Measurements from ENCODE around the gene FAM168A. TPM values are rescaled to one million over a fixed set of nuclear protein-coding genes. Genes with fewer than 3 reads are reported as not detected.
A peak's percentile ranks its signal among the peaks of the same experiment; 100 is the strongest.

FAM168A gene
- total RNA-seq, 2 experiments from 2014 or later: 10.1 to 23.7 TPM

DNA sequence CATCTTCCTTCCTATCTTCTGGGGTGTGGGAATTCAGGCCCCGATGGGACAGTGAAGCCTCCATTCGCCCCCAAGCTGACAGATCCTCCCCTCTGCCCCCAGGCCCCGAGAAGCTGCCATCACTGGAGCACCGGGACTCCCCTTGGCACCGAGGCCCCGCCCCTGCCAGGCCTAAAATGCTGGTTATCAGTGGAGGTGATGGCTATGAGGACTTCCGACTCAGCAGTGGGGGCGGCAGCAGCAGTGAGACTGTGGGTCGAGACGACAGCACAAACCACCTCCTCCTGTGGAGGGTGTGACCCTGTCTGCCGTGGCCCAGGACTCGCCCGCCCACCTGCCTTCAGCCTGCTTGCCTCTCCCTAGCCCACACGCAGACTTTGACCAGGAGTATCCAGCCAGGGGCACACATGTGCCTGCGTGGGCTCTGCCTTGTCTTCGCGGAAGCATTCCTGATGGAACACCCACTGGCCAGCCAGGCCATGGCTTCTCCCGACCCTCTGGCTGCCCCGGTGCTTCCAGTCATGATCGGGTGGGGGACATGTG, 230.4 kb downstream of the FAM168A start:
- Histone ChIP-seq H3K4me2 (ENCODE audit: low read length) (no peak overlapping the region), H3K9me3 (ENCODE audit: low read length) (no peaks in the 10 kb centered on the region), H3K79me2 (ENCODE audit: insufficient read depth, low read depth, low read length) (no peaks in the 10 kb centered on the region), H3K9me2 (ENCODE audit: insufficient read depth, low read length) (no peaks in the 10 kb centered on the region), H4K20me1 (ENCODE audit: insufficient read depth, low read length) (no peaks in the 10 kb centered on the region), H3K27ac (ENCODE audit: low read depth, low read length, poor library complexity, severe bottlenecking) (no peak overlapping the region), H3K36me3 (ENCODE audit: insufficient read depth, low read length) (no peaks in the 10 kb centered on the region), H2AFZ (ENCODE audit: low read length) (no peak overlapping the region; the same call in 1 of the 2 replicates), H3K4me3 (ENCODE audit: low read depth, low read length, poor library complexity, severe bottlenecking) (no peak overlapping the region), H3K4me1 (ENCODE audit: insufficient read depth, low read length, poor library complexity, severe bottlenecking) (peaks cover 51% of the 10 kb centered on the region)
- intact Hi-C loops (cut with micrococcal nuclease; ENCODE audit: unreplicated experiment): no loop called here
- ChIA-PET POLR2A (no interaction called here), CTCF (ENCODE audit: unreplicated experiment) (no interaction called here)
- DNase-seq (ENCODE audit: low spot score): no peak
- TF ChIP-seq EZH2phosphoT487 (IDR thresholded peaks at IDR 0.05; ENCODE audit: borderline replicate concordance, low read depth, low read length): no peak
- TF ChIP-seq, protein P1, sequence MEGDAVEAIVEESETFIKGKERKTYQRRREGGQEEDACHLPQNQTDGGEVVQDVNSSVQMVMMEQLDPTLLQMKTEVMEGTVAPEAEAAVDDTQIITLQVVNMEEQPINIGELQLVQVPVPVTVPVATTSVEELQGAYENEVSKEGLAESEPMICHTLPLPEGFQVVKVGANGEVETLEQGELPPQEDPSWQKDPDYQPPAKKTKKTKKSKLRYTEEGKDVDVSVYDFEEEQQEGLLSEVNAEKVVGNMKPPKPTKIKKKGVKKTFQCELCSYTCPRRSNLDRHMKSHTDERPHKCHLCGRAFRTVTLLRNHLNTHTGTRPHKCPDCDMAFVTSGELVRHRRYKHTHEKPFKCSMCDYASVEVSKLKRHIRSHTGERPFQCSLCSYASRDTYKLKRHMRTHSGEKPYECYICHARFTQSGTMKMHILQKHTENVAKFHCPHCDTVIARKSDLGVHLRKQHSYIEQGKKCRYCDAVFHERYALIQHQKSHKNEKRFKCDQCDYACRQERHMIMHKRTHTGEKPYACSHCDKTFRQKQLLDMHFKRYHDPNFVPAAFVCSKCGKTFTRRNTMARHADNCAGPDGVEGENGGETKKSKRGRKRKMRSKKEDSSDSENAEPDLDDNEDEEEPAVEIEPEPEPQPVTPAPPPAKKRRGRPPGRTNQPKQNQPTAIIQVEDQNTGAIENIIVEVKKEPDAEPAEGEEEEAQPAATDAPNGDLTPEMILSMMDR (conservative IDR thresholded peaks at IDR 0.05; ENCODE audit: low read length): no peak
- no TSS peak for BruUV-seq (replicated peaks)

DNA sequence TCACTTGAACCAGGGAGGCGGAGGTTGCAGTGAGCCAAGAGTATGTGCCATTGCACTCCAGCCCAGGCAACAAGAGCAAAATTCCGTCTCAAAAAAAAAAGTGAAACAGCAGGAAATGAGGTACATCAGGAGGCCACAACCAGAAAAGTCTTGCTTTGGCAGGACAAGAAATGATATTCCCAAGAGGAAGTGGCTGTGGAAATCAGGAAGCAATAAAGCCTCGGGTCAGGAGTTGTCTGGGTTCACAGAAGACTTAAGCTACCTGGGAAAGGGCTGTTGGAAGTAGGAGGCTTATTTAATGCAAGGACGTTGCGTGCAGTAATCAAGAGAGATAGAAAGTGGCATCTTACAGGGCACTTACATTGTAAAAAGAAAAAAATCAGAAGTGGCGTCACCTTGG, 231.0 kb downstream of the FAM168A start:
- no peak for DNase-seq (ENCODE audit: low spot score)
- Histone ChIP-seq H3K4me1 (ENCODE audit: insufficient read depth, low read length, poor library complexity, severe bottlenecking) (peaks cover 45% of the 10 kb centered on the region), H4K20me1 (ENCODE audit: insufficient read depth, low read length) (no peaks in the 10 kb centered on the region), H3K4me3 (ENCODE audit: low read depth, low read length, poor library complexity, severe bottlenecking) (no peak overlapping the region), H3K79me2 (ENCODE audit: insufficient read depth, low read depth, low read length) (no peaks in the 10 kb centered on the region), H3K9me2 (ENCODE audit: insufficient read depth, low read length) (no peaks in the 10 kb centered on the region), H3K36me3 (ENCODE audit: insufficient read depth, low read length) (no peaks in the 10 kb centered on the region), H3K9me3 (ENCODE audit: low read length) (no peaks in the 10 kb centered on the region), H3K27ac (ENCODE audit: low read depth, low read length, poor library complexity, severe bottlenecking) (no peak overlapping the region), H2AFZ (ENCODE audit: low read length) (no peak overlapping the region; the same call in 1 of the 2 replicates), H3K4me2 (ENCODE audit: low read length) (no peak overlapping the region)
- intact Hi-C loops (cut with micrococcal nuclease; ENCODE audit: unreplicated experiment): no loop called here
- ChIA-PET POLR2A (interaction anchor here (0.7 to 2.1 kb wide), 2 partner anchors 18 to 215 kb away, joined by 3 to 7 read pairs; no protein-coding TSS in a partner anchor), CTCF (ENCODE audit: unreplicated experiment) (no interaction called here)
- no TSS peak for BruUV-seq (replicated peaks)
- TF ChIP-seq, protein P1 (conservative IDR thresholded peaks at IDR 0.05; ENCODE audit: low read length): no peak
- no peak for TF ChIP-seq EZH2phosphoT487 (IDR thresholded peaks at IDR 0.05; ENCODE audit: borderline replicate concordance, low read depth, low read length)

DNA sequence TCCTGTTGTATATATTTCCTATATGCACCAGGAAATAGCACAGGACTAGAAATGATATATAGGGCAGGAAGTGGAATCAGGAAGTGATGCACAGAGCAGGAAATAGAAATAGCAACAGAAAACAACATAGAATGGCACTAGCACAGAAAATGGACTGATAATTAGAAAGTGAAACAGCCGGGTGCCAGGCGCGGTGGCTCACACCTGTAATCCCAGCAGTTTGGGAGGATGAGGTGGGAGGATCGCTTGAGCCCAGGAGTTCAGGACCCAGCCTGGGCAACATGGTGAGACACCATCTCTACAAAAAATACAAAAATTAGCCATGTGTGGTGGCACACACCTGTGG, 231.7 kb downstream of the FAM168A start:
- TF ChIP-seq, protein P1 (conservative IDR thresholded peaks at IDR 0.05; ENCODE audit: low read length): no peak
- no peak for TF ChIP-seq EZH2phosphoT487 (IDR thresholded peaks at IDR 0.05; ENCODE audit: borderline replicate concordance, low read depth, low read length)
- Histone ChIP-seq H3K4me2 (ENCODE audit: low read length) (peak overlapping the region; percentile 51), H3K79me2 (ENCODE audit: insufficient read depth, low read depth, low read length) (no peaks in the 10 kb centered on the region), H3K9me3 (ENCODE audit: low read length) (no peaks in the 10 kb centered on the region), H3K4me3 (ENCODE audit: low read depth, low read length, poor library complexity, severe bottlenecking) (peak overlapping the region; percentile 22), H3K27ac (ENCODE audit: low read depth, low read length, poor library complexity, severe bottlenecking) (peak overlapping the region; percentile 56), H3K4me1 (ENCODE audit: insufficient read depth, low read length, poor library complexity, severe bottlenecking) (peaks cover 42% of the 10 kb centered on the region), H2AFZ (ENCODE audit: low read length) (peak overlapping the region; percentile 58), H4K20me1 (ENCODE audit: insufficient read depth, low read length) (no peaks in the 10 kb centered on the region), H3K9me2 (ENCODE audit: insufficient read depth, low read length) (no peaks in the 10 kb centered on the region), H3K36me3 (ENCODE audit: insufficient read depth, low read length) (no peaks in the 10 kb centered on the region)
- CTCF ChIA-PET (ENCODE audit: unreplicated experiment): interaction anchor here (0.5 to 0.9 kb wide), 2 partner anchors 10 to 108 kb away, joined by 3 to 4 read pairs; no protein-coding TSS in a partner anchor
- peak; percentile 59 for DNase-seq (ENCODE audit: low spot score)
- no TSS peak for BruUV-seq (replicated peaks)
- POLR2A ChIA-PET: interaction anchor here (0.7 to 2.1 kb wide), 3 partner anchors 17 to 214 kb away, joined by 3 to 7 read pairs (median 6); no protein-coding TSS in a partner anchor
- intact Hi-C loops (cut with micrococcal nuclease; ENCODE audit: unreplicated experiment): no loop called here
